ENCODE results near the gene CYTH1.

CYTH1 gene

GRCh38 chr17:78739331-78739931, 42.6 kb downstream of the CYTH1 start:
- POLR2A ChIA-PET, result no interaction called here
- Histone ChIP-seq H3K4me1 (ENCODE audit: control insufficient read depth, insufficient read depth, low read length) (peaks cover 23% of the 10 kb centered on the region), H3K27ac (ENCODE audit: extremely low read depth, low read depth, low read length) (no peak overlapping the region), H3K9me3 (ENCODE audit: control insufficient read depth, insufficient read depth, low read depth, low read length) (no peaks in the 10 kb centered on the region), H3K4me3 (ENCODE audit: low read depth, low read length) (no peak overlapping the region), H3K36me3 (ENCODE audit: control insufficient read depth in 2 of 2, insufficient read depth in 1 of 2, low read length in 2 of 2) (no peaks in the 10 kb centered on the region)
- TF ChIP-seq KLF8 (tag by site-specific recombination; IDR thresholded peaks at IDR 0.05) (no peak), SCRT1 (tag by site-specific recombination; IDR thresholded peaks at IDR 0.05; ENCODE audit: borderline replicate concordance) (no peak), ZNF747 (tag by site-specific recombination; IDR thresholded peaks at IDR 0.05) (no peak), ZNF792 (tag by site-specific recombination; IDR thresholded peaks at IDR 0.05) (no peak), ZNF561 (tag by site-specific recombination; IDR thresholded peaks at IDR 0.05; ENCODE audit: borderline replicate concordance) (no peak), ZNF48 (tag by site-specific recombination; IDR thresholded peaks at IDR 0.05) (no peak), ZNF585B (tag by site-specific recombination; IDR thresholded peaks at IDR 0.05) (no peak; the same call in none of the 2 replicates), ZBTB6 (tag by site-specific recombination; IDR thresholded peaks at IDR 0.05) (no peak), ZNF350 (tag by site-specific recombination; IDR thresholded peaks at IDR 0.05) (no peak), ZNF394 (tag by site-specific recombination; IDR thresholded peaks at IDR 0.05; ENCODE audit: borderline replicate concordance) (no peak), ZNF354C (tag by site-specific recombination; IDR thresholded peaks at IDR 0.05; ENCODE audit: borderline replicate concordance, low read depth) (no peak), ZNF169 (tag by site-specific recombination; IDR thresholded peaks at IDR 0.05) (no peak), ZBTB20 (tag by site-specific recombination; IDR thresholded peaks at IDR 0.05) (no peak), ZXDB (tag by site-specific recombination; IDR thresholded peaks at IDR 0.05) (no peak), ZNF521 (tag by site-specific recombination; IDR thresholded peaks at IDR 0.05) (no peak), EGR2 (tag by site-specific recombination; IDR thresholded peaks at IDR 0.05; ENCODE audit: low read depth) (no peak), PRDM4 (tag by site-specific recombination; IDR thresholded peaks at IDR 0.05) (no peak), ZNF544 (tag by site-specific recombination; IDR thresholded peaks at IDR 0.05) (no peak), PRDM10 (tag by site-specific recombination; IDR thresholded peaks at IDR 0.05) (no peak)
- CTCF ChIA-PET, result interaction anchor here (0.6 to 1.2 kb wide), 4 partner anchors 11 to 816 kb away, joined by 3 read pairs; no protein-coding TSS in a partner anchor

GRCh38 chr17:78738698-78739097, 43.4 kb downstream of the CYTH1 start:
- CTCF ChIA-PET, result interaction anchor here (1.8 kb wide), 1 partner anchor 8 kb away, joined by 4 read pairs; no protein-coding TSS in a partner anchor
- TF ChIP-seq IKZF3 (tag by site-specific recombination; IDR thresholded peaks at IDR 0.05), result no peak
- no peak for TF ChIP-seq TCF7L2 (IDR thresholded peaks at IDR 0.05; ENCODE audit: borderline replicate concordance, low read depth, low read length)
- TF ChIP-seq PRDM10 (tag by site-specific recombination; IDR thresholded peaks at IDR 0.05), result peak; percentile 36; the same call in 1 of the 2 replicates
- no peaks in the 10 kb centered on the region for H3K36me3 ChIP-seq (ENCODE audit: control insufficient read depth in 2 of 2, insufficient read depth in 1 of 2, low read length in 2 of 2)
- H3K27ac ChIP-seq (ENCODE audit: extremely low read depth, low read depth, low read length), result no peak overlapping the region
- H3K9me3 ChIP-seq (ENCODE audit: control insufficient read depth, insufficient read depth, low read depth, low read length), result no peaks in the 10 kb centered on the region
- POLR2A ChIA-PET, result no interaction called here
- H3K4me1 ChIP-seq (ENCODE audit: control insufficient read depth, insufficient read depth, low read length), result peaks cover 23% of the 10 kb centered on the region
- no peak overlapping the region for H3K4me3 ChIP-seq (ENCODE audit: low read depth, low read length)

Measured in HEK293 (cell line).